CD4-positive, alpha-beta T cell treated with Interleukin-4 for 4 hours (primary cell): Measurements from ENCODE around the gene WRNIP1.
A peak's percentile ranks its signal among the peaks of the same experiment; 100 is the strongest.

Source experiments
- DNase-seq: peaks from one replicate; pipeline ENCODE4 v3.0.0-alpha.2; 2020

Gene WRNIP1

DNA sequence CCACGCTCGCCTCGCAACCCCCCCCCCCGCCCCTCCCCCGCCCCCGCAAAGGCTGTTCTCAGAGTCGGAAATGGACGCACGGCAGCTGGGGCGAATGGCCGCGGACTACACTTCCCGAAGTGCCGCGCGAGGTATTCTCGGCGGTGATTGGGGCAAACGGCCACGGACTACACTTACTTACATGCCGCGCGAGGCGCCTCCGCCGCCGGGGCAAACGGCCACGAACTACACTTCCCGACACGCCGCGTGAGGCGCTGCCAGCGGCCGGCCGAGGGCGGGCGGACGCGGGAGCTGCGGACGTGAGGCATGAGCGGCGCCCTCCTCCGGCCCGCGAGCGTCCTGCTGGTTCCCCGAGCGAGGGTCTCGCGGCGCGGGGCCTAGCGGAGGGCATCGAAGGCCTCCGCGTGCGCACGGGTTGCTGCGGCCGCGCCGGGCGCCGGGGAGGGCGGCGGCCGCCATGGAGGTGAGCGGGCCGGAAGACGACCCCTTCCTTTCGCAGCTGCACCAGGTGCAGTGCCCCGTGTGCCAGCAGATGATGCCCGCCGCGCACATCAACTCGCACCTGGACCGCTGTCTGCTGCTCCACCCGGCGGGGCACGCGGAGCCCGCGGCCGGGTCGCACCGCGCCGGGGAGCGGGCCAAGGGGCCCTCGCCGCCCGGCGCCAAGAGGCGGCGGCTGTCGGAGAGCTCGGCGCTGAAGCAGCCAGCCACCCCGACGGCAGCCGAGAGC is at the start of gene WRNIP1:
Gene WRNIP1 (plus strand): TSS at position 228 of the 730 bp plus-strand sequence. CDS start 230 bp downstream, at position 458.
- DNase-seq = peak; percentile 99

DNA sequence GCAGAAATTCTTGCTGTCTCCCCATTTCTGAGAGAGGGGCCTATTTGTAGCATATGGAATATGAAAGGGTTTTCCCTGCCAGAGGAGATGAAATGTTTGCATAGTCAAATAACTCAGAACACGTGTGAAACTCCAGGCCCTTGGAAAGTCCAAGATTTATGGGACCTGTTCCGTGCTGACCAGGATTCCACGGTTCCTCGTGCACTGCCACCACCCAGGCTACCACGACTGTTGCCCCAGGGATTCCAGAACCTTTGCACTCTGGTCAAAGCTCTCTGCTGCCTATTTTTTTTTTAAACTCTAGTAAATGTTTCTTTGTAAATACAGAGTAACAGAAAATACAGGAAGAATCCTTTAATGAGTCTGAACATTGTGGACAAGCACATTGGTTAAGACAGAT is 49.5 kb upstream of the WRNIP1 start:
- DNase-seq = no peak

DNA sequence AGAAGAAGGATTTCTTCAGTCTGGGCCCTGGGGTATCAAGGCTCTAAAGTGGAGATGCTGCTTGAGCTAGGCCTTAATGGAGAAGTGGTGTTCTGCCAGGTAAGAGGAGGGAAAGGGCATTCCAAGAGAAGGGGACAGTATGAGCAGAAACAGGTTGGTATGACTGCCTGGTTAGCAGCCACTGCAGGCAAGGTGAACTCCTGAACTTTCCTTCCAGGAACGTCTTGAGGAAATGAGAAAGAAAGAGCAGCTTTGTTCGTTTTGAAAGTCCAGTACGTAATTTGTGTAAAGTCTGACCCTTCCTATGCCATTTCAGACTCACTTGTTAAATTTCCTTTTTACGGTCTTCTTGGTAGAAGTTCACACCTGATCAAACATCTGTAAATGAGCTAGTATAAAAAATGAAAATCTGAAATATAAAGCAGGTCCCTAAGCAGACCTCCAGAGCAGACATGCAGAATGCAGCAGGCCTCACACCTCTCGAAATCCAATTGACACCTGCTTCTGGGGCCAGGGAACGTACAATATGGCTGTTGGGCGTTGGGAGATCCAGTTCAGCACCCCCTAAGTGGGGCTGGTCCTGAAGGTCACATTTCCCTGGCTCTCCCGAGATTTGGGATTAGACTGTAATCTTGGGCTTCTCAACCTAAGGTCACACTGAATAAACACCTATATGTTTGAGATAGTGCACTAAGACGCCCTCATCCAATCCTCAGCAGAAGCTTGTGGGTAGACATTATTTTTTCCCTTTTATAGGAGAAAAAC is 48.1 kb upstream of the WRNIP1 start:
- DNase-seq = no peak

DNA sequence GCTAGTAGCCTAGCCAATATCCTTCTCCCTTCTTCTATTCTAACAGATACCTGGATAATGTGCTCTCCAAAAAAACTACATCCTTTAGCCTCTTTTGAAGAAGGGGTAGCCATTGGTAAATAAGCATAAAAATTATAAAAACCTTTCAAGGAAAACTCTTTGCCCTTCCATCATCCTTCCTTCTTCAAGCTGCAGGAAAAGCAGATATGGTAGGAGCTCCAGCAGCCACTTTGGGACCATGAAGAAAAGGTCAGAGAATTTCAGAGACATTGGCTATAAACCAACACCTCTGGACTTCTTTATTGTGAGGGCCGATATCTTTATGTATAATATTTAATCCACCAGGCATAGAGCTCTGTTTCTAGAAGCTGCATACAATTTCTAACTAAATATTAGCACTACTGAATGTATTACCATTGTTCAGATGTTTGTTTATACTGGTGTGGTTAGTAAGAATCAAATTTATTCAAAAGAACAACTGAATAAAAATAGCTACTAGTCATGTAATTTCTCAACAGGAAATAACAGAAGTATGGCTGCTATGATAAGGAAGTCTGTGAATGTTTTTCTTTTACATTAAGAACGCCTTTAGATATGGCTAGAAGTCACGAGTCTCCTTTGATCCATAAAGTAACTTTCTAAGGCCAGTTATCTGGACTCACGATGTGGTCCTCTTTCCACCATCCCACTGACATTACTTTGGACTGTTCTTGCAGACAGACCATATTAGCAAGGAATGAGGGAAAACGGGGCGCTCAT is 46.7 kb upstream of the WRNIP1 start:
- DNase-seq = no peak

DNA sequence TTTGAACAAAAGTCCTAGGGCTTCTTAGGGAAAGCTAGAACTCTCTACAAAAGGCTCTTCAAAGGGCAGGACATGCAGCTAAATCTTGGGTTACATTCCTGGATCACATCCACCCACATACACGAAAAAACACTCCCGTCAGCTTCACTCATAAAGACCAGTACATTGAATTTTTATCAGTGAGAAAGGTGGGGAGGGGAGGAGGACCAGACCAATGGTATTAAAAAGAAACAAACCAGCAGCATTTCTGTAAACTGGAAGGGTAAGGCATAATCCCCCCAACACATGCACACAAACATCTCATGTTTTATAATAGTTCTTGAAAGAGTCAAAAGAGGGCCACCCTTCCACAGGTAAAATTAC is 46.1 kb upstream of the WRNIP1 start:
- no peak for DNase-seq

DNA sequence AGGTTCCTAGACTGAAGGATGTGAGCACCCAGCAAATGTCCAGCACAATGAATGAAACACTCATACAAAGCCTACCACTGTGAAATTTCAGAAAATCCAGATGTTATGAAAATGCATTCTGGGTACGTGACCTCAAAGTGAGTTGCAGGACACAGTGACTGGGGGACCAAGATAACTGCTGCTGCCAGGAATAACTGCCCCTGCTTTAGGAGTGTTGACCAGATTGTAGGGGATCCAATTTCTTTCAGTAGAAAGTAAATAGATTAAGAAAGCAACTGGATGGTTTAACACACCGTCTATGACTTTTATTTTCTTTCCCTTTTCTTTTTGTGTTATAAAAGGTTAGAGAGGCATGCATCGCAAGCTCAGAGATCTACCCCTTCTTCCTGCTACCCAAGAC is 44.0 kb upstream of the WRNIP1 start:
- DNase-seq = no peak

DNA sequence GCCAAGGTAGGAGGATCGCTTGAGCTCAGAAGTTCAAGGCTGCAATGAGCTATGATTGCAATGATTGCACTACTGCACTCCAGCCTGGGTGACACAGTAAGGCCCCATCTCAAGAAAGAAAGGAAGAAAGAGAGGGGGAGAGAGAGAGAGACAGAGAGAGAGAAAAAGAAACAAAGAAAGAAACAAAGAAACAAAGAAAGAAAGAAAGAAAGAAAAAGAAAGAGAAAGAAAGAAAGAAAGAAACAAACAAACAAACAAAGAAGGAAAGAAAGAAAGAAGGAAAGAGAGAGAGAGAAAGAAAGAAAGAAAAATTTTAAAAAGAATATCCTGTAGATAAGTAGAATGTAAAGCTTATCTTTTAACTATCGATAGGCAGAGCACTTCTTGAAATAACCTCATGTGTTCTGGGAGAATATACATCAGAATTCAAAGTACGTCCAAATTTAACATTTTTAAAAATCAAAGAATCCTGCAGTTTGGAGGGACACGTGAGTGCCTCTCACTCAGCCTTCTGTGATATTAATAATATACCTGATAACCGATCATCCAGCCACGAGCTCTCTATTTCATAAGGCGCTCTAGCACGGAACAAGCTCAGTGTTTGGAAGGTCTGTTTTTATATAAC is 39.7 kb upstream of the WRNIP1 start:
- no peak for DNase-seq

DNA sequence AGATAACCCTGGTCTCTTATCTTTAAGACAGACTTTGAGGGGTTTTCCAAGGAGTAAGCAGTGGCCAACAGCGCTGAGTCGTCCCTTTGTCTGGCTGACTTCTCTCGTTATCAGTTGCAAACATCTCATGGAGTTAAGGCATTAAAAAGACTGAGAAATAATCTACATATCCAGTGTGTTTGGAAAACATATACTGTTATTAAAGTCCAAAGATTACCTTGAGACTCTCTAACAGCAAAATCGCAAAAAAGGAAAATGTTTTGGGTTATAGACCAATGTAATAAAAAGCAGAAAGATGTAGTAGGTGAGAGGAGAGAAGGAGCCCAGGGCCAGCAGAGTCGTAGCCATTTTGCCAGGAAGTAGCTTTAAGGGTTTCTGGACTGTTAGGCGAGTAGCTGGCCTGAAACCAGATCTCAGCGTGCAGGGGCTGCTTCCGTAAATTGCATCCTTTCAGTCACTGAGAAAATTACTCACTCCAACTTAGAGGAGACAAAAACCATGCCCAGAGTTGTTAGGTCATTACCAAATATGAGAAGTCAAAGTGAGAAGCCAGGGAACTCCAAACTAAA is 39.1 kb upstream of the WRNIP1 start:
- DNase-seq = peak; percentile 10

DNA sequence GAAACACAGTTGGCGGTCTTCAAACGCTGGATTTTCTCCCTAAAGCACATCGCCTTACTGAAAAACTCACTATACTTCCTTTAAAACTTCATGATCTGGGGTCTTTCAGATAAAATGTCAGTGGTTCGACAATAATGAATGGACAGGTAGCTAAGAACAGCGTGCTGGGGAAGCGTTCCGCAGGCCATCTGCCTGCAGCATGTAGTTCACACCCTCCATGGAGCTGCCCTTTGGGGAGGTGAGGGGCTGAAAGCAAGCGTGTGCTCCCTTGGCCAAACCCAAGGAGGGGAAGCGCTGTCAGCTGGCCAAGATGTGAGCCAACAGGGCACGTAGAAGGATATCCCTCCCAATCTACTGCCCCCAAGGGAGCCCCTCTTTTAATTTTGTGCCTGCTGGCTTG is 35.3 kb upstream of the WRNIP1 start:
- DNase-seq = no peak

DNA sequence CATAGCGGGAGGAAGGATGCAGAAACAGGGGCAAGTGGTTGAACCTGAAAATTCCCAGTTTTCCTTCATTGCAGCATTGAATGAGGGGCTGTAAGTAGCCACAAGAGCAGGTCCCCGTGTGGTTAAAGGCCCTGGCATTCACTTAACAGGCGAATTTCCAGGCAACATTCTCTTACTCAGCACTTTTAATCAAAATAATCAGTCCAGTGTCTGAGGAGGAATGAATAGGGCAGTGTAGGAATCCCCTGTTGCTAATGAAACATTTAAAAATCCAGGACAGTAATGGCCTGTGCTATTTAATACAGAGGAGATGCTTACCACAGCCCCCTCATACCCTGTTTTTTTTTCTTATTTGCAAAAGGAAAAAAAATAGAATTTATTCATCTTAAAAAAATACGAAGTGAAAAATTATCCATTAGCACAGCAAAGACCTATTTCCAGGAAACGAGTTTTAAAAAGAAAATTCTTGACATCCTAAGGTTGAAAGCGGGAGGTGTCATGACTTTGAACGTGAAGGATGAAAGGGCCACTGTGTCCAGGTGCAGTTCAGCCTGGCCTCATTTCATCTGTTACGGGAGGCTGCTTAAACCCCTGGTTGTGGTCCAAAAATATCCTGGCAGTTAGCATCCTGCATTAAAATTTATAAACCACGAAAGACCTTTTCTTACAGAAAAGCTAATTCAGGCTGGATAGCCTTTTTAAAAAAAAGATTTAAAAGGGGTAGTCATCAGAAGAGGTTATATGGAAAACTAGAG is 34.7 kb upstream of the WRNIP1 start:
- DNase-seq = no peak

DNA sequence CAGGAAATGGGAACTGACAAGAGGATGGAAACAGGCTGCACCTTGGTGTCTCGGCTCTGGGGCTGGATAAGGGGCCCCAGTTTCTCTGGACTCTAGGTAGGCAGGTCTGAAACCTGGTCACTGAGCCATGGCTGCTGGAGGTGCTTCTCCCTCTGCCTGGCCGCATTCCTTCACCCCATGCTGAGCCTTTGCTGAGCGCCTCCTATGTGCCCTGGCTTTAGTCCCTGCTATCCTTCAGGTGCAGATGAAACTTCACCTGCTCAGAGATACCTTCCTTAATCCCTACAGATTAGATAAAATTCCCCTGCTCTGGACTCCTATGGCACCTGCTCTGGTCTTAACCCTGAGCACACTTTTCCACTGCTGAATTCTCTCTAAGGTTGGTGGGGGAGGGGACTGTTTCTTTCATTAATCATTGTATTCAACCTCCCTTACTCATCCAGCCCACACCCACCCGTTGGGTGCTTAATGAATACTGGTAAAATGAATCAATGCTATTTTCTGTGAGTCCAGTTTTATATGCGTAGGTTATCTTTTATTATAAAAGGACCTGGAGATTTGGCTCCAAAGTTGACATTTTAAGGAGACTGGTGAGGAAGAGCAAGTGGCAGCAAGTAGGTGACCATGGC is 33.8 kb upstream of the WRNIP1 start:
- DNase-seq = no peak

DNA sequence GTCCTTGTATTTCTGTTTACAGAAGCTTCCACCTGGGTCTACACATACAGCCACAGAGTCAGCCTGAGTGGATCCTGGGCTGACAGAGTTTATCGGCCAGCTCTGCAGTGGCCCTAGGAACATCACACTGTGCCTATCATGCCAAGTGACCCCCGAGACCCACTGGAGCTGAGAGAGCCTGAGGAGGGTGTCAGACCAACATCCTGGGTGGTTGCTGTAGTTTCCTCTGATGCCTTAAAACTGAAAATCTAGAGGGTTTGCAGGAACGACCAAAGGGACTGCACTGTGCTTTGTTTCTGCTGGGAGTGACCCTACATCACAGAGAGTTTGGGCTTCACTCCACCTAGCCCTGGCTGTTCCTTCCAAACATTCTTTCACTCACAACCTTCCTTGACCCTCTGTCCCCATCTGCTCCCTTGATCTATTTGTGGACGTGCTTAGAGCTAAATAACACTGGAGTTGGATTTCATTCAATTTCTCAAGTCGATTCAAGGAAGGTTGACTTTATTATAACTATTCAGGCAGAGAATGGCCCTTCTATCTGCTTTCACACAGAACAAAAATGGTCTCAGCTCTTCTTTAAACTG is 32.6 kb upstream of the WRNIP1 start:
- no peak for DNase-seq

DNA sequence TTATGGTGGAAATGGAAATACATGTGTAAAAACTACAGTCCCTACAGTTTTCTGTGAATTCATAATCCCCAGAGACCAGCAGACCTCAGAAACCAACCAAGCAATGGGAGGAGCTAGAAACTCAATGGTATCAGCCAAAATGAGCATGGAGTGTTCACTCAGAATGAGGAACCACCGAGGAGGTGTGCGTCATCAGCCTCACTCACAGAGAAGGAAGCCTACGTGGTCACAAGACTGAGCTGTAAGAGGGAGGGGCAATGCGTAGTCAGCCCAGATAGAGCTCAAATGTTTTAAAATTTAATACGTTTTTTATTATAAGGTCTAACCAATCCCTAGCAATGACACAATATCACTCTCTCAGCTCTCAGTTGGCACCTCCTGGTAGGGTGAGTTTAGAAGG is 31.9 kb upstream of the WRNIP1 start:
- DNase-seq = peak; percentile 40

DNA sequence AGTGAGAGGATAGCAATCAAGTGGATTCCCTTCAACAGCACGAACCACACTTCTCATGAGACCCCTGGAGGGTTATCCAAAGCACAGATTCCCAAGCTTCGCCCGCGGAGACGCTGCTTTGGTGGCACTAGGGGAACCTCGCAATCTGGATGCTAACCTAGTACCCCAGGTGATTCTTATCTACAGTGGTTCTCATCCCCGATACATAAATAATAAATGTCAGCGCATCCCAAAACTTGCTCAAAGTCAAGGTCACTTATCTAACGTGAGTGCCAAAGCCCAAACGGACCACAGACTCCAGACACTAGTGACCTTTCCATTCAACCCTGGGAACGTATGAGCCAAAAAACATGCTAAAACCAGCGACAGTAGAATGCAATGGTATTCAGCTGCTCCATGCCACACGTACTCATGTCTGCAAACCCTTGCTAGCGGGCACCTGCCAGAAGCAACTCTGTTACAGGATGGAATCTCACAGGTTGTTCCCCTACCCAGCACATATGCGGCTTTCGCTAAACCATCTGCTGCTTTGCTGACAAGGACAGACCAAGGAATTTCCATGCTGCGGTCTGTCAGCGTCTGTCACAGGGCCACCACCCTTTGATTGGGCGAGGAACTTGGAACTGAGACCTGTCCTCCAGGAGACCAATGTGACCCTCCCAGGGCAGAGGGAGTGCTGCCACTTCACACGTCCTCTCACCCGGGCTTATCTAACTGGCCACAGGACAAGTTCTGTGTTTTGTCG is 31.3 kb upstream of the WRNIP1 start:
- DNase-seq = no peak

DNA sequence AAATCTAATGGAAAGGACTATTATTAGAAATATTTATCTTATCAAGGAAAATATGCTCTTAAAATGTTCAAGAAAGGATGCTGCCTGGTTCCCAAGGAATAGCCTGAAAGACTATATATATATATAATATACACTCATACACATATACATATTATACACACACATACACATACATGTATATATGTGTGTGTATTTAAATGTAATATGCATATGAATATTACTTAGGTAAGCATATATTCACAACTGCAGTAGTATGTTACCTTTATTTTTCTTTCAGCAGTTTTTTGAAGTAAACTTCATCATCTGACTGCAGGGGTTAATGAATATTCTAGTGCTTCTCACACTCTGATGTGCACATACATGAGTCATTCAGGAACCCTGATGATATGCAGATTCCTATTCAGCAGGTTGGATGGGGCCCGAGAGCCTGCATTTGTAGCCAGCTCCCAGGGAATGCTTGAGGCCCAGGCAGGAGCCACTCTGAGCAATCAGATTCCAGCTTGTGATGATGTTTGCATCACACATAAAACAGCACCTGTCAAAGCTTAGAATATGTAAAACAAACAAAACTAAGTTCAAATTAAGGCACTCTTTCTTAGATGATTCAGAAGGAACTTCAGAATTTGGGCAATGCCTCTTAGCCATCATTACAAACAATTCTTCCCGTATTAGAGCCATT is 30.6 kb upstream of the WRNIP1 start:
- DNase-seq = no peak

DNA sequence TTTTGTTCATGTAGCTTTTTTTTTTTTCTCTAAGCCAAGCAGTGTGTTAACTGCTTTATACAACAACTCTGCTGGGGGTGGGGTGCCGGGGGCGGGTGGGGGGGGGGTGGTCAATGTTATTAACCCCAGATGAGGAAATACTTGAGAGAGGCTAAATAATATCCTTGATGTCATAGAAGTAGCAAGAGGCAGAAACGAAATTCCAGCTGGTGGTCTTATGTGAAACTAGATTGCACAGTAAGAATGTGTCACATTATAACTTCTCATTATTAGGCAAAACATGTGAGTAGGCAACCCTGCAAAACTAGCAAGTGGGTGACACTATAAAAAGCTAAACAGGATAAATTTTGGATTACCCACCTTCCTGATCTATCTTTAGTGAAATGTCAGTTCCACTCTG is 27.3 kb upstream of the WRNIP1 start:
- no peak for DNase-seq

DNA sequence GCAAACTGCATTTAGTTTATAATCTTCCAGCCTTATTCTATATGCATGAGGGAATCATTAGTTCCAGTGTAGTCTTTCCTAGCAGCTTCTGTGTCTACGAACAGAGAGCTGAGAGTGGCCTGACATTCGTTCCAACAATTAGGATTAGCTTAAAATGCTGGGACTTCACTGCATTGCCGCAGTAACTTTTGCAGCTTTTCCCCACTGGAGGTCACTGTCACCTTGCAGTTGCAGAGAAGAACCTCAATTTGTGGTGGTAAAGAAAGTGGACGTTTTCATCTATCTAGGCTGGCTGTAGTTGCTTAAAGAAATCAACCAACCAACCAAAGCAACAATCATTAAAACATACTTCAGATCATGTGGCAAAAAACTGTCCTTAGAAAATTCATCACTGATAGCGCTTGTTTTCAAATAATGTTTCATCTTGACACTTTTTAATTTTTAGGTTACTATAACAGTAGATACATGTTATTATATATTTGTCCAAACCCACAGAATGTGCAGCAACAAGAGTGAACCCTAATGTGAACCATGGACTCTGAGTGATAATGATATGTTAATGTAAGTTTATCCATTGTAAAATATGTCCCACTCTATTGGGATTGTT is 26.7 kb upstream of the WRNIP1 start:
- DNase-seq = peak; percentile 49

DNA sequence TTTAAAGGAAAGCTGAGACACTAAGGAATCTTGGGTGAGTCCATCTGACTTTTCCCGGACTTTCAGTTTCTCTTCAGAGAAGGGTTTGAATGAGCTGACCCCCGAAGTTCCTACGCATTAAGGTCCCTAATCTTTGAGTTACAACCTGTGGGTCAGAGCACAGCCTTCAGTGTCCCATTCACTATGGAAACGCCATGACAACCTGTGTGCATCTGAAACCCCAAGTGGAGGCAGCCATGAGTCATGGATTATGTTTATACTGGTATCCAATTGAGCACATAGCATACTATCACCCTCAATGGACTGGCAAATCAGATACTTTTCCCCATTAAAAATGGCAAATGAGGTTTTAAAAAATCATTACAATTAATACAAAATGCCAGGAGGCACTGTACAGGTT is 25.9 kb upstream of the WRNIP1 start:
- DNase-seq = no peak

DNA sequence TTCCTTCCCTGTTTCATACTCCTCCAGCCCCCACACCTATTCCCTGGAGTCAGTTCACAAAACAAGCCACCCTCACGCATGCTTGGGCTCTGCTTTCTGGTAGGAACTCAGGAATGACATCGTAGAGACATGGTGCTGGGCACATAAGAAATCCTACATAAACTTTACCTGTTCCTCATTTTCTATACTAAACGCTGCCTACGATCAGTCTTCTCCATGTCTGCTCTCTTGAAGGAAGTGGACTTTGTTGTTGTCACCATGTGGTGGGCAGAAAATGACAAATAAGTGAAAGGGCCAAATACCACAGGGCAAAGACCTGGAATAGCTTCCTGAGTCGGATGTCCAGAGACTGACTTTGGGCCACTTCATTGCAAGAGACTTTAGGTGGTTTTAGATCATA is 24.6 kb upstream of the WRNIP1 start:
- DNase-seq = no peak

DNA sequence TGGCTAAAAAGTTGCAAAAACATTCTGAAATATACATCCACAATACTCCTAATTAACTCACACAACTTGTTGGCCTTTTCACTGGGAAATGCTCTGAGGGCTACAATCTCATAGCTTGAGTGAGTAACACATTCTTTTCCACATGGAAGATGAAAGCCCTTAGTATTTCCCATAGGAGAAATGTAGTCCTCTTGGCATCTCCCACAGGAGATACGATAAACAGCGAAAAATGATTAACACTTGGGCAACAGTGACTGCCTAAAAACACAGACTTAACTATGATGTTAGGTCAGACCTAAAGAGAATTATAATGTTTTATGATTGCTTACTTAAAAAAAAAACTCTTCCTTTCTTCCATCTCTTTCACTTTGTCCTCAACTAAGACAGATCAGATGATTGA is 23.4 kb upstream of the WRNIP1 start:
- no peak for DNase-seq
